Smooth muscle cell (in vitro differentiated cells): ENCODE measurements around the gene PHTF2. TPM values are rescaled to one million over a fixed set of nuclear protein-coding genes. Genes with fewer than 3 reads are reported as not detected.

Experiments used
- DNase-seq: peaks from one replicate; lab custom pipeline; 2025; ENCODE audit not compliant: unreplicated experiment; lab: John Stamatoyannopoulos, UW
- H2AFZ ChIP-seq: fragments of 200-600 bp; sonication (generic); 2 replicates; pipeline ENCODE4 v1.6.0; 2016; ENCODE audit warnings: antibody characterized with exemption, low read depth, mild to moderate bottlenecking
- H3F3A ChIP-seq: fragments of 200-600 bp; sonication (generic); 2 replicates; pipeline ENCODE4 v1.6.0; 2017; ENCODE audit warnings: antibody characterized with exemption, low read depth
- H3K27ac ChIP-seq: fragments of 200-600 bp; sonication (generic); 2 replicates; pipeline ENCODE4 v1.5.1; 2016; ENCODE audit warnings: low read depth, mild to moderate bottlenecking
- H3K27me3 ChIP-seq: fragments of 200-600 bp; sonication (generic); 2 replicates; pipeline ENCODE4 v1.6.1; 2016; ENCODE audit warnings: low read depth, mild to moderate bottlenecking
- H3K36me3 ChIP-seq: fragments of 200-600 bp; sonication (generic); 2 replicates; pipeline ENCODE4 v1.5.1; 2016; ENCODE audit warnings: low read depth
- H3K4me1 ChIP-seq: fragments of 200-600 bp; sonication (generic); 2 replicates; pipeline ENCODE4 v1.5.1; 2016; ENCODE audit warnings: low read depth
- H3K4me2 ChIP-seq: fragments of 200-600 bp; sonication (generic); 2 replicates; pipeline ENCODE4 v1.6.0; 2016; ENCODE audit warnings: mild to moderate bottlenecking
- H3K4me3 ChIP-seq: fragments of 200-600 bp; sonication (generic); 2 replicates; pipeline ENCODE4 v1.5.1; 2016; ENCODE audit warnings: mild to moderate bottlenecking
- H3K79me2 ChIP-seq: fragments of 200-600 bp; sonication (generic); 2 replicates; pipeline ENCODE4 v1.6.0; 2016; ENCODE audit warnings: low read depth, mild to moderate bottlenecking
- H3K9ac ChIP-seq: fragments of 200-600 bp; sonication (generic); 2 replicates; pipeline ENCODE4 v1.6.0; 2016; ENCODE audit warnings: low read depth
- H3K9me3 ChIP-seq: fragments of 200-600 bp; sonication (generic); replicated peaks from 2 replicates; pipeline ENCODE4 v1.5.1; 2016; ENCODE audit warnings: low read depth
- H4K20me1 ChIP-seq: fragments of 200-600 bp; sonication (generic); 2 replicates; pipeline ENCODE4 v1.6.0; 2016; ENCODE audit warnings: low read depth
- CTCF ChIP-seq: fragments of 200-600 bp; sonication (generic); IDR thresholded peaks from 2 replicates; pipeline ENCODE4 v1.5.1; 2017; ENCODE audit warnings: borderline replicate concordance, mild to moderate bottlenecking, antibody characterized with exemption; ENCODE audit not compliant: insufficient read depth, poor library complexity, severe bottlenecking
- WGBS: methylation state at CpG from one replicate; pipeline ENCODE4 v1.1.7; 2016; ENCODE audit warnings: low lambda C conversion rate; 5-methylcytosine and 5-hydroxymethylcytosine counted together
- polyA plus RNA-seq: library from polyadenylated mRNA; unstranded; fragments of >200 nt; fragmentation: Nextera tagmentation; extraction: Ambion mirVana; gene quantifications from 2 replicates; pipeline ENCODE4 v1.2.1, GENCODE V29; 2016
- total RNA-seq: library from RNA; depleted of rRNA; stranded (reverse); fragments of >200 nt; gene quantifications from 2 replicates; pipeline ENCODE4 v1.2.3, GENCODE V29; 2014

PHTF2 gene
- total and polyA plus RNA-seq, 2 experiments from 2014 or later: 66.6 to 100 TPM

GRCh38 chr7:77903597-77903996 lies 105.0 kb downstream of the PHTF2 start:
- Histone ChIP-seq H4K20me1 (no peaks in the 10 kb centered on the region), H3K9ac (no peak overlapping the region), H3K4me2 (no peak overlapping the region), H3K27ac (no peak overlapping the region), H3K79me2 (peaks cover 34% of the 10 kb centered on the region), H3F3A (no peaks in the 10 kb centered on the region), H3K36me3 (peaks cover 9% of the 10 kb centered on the region), H3K4me1 (peaks cover 17% of the 10 kb centered on the region), H3K9me3 (no peaks in the 10 kb centered on the region), H3K4me3 (no peak overlapping the region), H3K27me3 (no peaks in the 10 kb centered on the region), H2AFZ (no peak overlapping the region)
- no peak for DNase-seq
- TF ChIP-seq CTCF: no peak
- 89% methylated on average over 2 of the region's 2 CpGs for WGBS

- no peaks in the 10 kb centered on the region for H4K20me1 ChIP-seq
- no peak for TF ChIP-seq CTCF
- H3F3A ChIP-seq: no peaks in the 10 kb centered on the region
- no peak for DNase-seq
- H3K9ac ChIP-seq: no peak overlapping the region
- no peak overlapping the region for H3K27ac ChIP-seq
- no peak overlapping the region for H2AFZ ChIP-seq
- peaks cover 10% of the 10 kb centered on the region for H3K4me1 ChIP-seq
- 97% methylated on average over 2 of the region's 2 CpGs for WGBS
- no peak overlapping the region for H3K4me2 ChIP-seq
- no peak overlapping the region for H3K4me3 ChIP-seq
- H3K9me3 ChIP-seq: no peaks in the 10 kb centered on the region
- H3K36me3 ChIP-seq: peaks cover 15% of the 10 kb centered on the region
- no peaks in the 10 kb centered on the region for H3K27me3 ChIP-seq
- peaks cover 27% of the 10 kb centered on the region for H3K79me2 ChIP-seq
Observed at GRCh38 chr7:77904252-77904651, 105.7 kb downstream of the PHTF2 start.

GRCh38 chr7:77907281-77907680 lies 108.7 kb downstream of the PHTF2 start:
- H3K79me2 ChIP-seq: peaks cover 10% of the 10 kb centered on the region
- H3K36me3 ChIP-seq: peaks cover 12% of the 10 kb centered on the region
- TF ChIP-seq CTCF: no peak
- DNase-seq: no peak
- H3F3A ChIP-seq: no peaks in the 10 kb centered on the region
- 75% methylated on average over 2 of the region's 2 CpGs for WGBS
- no peaks in the 10 kb centered on the region for H3K4me1 ChIP-seq
- no peaks in the 10 kb centered on the region for H4K20me1 ChIP-seq
- no peak overlapping the region for H3K27ac ChIP-seq
- no peak overlapping the region for H3K4me3 ChIP-seq
- no peak overlapping the region for H3K4me2 ChIP-seq
- no peak overlapping the region for H2AFZ ChIP-seq
- no peak overlapping the region for H3K9ac ChIP-seq
- H3K27me3 ChIP-seq: no peaks in the 10 kb centered on the region
- H3K9me3 ChIP-seq: no peaks in the 10 kb centered on the region

GRCh38 chr7:77908664-77909063 lies 110.1 kb downstream of the PHTF2 start:
- H3K27me3 ChIP-seq: no peaks in the 10 kb centered on the region
- H3K79me2 ChIP-seq: no peaks in the 10 kb centered on the region
- H3K4me2 ChIP-seq: no peak overlapping the region
- no peak overlapping the region for H3K4me3 ChIP-seq
- no peak overlapping the region for H3K9ac ChIP-seq
- H3K4me1 ChIP-seq: no peaks in the 10 kb centered on the region
- no peaks in the 10 kb centered on the region for H3F3A ChIP-seq
- H3K36me3 ChIP-seq: peaks cover 10% of the 10 kb centered on the region
- TF ChIP-seq CTCF: no peak
- no peak overlapping the region for H2AFZ ChIP-seq
- no peaks in the 10 kb centered on the region for H3K9me3 ChIP-seq
- H4K20me1 ChIP-seq: no peaks in the 10 kb centered on the region
- no peak for DNase-seq
- H3K27ac ChIP-seq: no peak overlapping the region
- WGBS: 96% methylated on average over 2 of the region's 2 CpGs
